Measurements from ENCODE around the gene GPR152.
"Not testable (repeated sequence)": the region's sequence is repeated elsewhere in the genome, so short reads cannot be mapped to it uniquely, and the experiment has no call there.

GPR152 gene

DNA sequence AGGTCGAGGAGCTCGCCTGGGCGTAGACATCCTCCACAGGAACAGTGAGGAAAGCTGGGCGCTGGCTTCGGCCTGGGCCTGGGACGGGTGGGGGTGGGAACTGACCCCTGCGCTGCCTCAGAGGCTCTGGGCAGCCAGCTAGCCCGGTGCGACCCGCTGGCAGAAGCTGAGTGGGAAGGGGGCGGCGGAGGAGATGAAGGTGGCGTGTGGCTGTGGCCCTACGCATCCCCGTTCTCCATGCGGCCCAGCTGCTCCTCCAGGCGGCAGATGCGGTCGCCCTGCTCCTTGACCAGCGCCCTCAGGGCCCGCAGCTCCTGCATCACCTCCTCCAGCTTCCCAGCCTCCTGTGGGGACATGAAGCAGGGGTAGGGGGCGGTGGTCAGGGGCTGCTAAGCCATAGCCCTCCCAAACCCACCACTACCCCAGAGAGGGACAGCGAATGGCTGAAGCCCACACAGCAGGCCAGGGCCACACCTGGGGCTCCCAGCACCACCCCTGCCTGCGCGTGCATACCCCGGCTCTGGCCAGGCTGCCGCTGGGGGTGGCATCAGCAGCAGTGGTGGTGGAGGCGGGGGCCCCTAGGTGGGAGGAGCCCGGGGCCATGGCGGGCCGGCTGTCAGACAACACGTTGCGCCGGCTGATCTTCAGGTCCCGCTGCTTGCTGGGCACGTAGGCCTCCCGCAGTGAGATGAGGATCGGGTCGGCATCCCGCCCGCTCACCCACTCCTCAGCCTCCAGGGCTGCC lies 14.2 kb downstream of the GPR152 start:
- DNase-seq, result no peak

DNA sequence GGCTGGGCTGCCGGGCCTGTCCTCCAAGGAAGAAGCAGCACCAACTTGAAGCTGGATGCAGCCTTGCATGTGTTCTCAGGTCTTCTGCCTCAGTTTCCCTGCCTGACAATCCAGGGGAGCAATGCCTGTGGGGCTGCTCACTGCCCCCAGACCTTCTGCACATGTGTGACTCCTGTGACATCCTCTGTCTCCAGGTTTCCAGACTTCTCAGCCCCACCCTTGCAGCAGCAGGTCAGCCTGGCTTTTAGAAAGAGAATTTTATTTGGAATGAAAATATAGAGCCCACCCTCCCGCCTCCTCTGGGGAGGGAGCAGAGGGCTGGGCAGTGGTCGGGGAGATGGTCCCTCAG lies 14.7 kb downstream of the GPR152 start:
- DNase-seq, result no peak

DNA sequence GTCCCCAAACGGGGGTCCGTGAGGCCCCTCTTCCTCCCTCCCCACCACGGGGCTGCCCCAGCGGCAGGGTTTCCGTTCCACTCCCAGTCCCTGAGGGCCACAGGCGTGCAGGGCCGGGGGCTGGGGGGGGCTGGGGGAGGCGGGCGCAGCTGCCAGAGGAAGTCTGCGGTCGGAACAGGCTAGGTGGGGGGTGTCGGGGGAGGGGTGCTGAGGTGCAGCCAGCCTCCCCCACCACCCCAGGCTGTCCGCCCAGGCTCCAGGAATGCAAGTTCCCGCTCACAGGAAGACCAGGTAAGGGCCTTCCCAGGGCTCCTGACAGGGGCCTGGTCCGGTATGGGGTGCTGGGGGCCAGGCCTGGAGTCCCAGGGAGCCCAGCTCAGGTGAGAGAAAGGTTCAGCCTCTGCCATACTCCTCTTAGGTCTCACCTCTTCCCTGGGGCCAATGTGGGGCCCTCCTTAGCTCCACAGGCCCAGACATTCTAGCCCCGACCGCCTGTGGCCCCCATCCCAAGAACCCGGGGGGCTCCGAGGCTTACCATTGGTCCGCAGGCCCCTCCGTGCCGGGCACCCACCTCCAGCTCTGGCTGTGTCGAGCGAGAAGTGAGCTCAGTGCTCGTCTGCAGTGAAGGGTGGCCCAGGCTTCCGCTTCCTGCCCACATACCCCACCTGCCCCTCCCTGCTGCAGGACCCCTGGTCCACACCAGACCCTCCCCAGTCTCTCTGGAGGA lies 15.3 kb downstream of the GPR152 start, which contains the start of gene PTPRCAP:
PTPRCAP (minus strand) TSS at position 601 of the 727 bp plus-strand sequence; CDS start at position 538, 63 bp downstream.
- no peak for DNase-seq

DNA sequence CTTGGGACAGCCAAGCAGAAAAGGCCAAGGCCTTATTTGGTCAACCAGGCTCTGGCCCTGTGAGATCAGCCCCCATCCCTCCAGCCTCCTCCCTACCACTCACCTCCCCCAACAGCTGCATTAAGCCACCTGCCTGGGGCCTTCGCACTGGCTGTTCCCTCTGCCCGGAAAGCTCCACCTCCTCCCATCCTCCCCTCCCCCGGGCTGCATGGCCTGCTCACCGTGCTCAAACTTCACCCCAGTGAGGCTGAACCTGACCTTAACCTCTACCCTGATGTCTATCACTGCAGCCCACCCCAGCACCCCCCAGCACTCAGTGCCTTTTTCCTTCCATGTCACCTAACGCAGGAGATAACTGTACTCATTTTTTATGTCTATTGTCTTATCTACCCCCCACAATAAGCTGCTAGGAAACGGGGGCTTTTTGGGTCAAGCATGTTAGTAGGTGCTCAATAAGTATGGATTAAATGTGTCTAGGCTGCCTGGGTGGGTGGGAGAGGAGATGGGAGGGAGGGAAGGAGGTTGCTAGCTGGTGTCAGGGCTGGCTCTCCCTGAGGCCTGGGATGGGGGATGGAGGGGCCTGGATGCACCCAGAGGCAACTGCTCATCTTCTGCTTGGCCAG lies 16.0 kb downstream of the GPR152 start:
- no peak for DNase-seq

DNA sequence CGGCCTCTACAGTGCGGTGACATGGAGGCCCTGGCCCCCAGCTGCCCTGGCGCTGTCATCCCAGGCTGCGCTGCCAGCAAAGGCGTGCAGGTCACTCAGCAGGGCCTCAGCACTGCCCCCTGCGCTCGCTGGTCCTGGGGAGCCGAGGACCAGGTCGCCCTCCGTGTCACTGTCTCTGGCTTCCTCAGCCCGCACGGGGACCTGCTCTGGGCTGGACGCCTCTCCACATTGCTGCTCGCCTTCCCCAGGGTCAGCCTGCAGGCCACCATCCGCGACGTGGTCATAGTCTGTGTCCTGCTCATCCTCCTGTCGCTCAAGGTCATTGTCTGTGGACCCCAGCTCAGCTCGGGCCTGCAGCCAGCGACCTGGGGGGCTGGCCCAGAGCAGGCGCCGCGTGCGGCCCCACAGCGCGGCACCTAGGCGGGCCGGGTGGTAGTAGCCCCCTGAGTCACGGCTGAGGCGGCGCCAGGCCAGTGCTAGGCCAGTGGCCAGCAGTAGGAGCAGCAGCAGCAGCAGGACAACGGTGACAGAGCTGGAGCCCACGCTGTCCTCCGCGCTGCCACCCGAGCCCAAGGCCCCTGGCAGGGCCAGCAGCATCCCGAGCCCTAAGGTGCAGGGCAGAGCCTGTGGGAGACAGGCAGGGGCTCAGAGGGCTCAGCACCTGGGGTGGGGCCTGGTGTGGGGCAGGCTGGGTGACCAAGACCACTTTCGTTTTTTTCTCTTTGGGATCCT lies 16.6 kb downstream of the GPR152 start:
- DNase-seq, result no peak

DNA sequence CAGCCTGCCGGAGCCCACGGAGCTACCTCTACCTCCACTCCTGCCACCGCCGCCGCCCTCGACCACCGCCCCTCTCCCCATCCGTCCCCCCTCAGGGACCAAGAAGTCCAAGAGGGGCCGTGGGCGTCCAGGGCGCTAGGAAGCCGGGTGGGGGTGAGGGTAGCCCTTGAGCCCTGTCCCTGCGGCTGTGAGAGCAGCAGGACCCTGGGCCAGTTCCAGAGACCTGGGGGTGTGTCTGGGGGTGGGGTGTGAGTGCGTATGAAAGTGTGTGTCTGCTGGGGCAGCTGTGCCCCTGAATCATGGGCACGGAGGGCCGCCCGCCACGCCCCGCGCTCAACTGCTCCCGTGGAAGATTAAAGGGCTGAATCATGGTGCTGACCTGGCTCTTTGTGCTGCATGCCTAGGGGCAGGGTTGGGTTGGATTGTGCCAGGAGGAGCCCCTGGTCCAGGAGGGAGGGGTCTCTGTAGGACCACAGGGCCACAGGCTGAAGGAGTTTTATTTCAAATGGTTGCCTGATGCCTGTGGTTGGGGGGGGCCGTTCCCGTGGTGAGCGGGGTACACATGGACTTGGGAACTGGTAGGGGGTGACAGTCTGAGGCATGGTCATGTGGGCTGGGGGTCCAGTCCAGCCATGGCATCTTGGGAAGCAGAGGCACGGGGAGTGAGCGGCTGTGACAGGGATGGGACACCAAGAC lies 17.4 kb downstream of the GPR152 start:
- DNase-seq, result no peak

DNA sequence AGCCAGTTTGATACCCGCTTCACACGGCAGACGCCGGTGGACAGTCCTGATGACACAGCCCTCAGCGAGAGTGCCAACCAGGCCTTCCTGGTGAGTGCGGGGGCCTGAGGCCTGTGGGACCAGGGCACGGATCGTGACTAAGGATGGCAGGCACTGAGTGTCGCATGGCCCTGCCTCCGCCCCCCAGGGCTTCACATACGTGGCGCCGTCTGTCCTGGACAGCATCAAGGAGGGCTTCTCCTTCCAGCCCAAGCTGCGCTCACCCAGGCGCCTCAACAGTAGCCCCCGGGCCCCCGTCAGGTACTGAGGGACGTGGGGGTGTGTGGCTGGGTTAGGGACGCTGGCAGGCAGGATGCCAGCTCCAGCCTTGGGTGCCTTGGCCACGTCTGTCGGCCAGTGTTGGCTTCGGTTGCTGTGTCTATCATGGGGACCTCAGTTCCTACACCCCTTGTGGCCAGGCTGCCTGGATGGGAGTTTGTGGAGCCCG lies 18.1 kb downstream of the GPR152 start:
- no peak for DNase-seq

DNA sequence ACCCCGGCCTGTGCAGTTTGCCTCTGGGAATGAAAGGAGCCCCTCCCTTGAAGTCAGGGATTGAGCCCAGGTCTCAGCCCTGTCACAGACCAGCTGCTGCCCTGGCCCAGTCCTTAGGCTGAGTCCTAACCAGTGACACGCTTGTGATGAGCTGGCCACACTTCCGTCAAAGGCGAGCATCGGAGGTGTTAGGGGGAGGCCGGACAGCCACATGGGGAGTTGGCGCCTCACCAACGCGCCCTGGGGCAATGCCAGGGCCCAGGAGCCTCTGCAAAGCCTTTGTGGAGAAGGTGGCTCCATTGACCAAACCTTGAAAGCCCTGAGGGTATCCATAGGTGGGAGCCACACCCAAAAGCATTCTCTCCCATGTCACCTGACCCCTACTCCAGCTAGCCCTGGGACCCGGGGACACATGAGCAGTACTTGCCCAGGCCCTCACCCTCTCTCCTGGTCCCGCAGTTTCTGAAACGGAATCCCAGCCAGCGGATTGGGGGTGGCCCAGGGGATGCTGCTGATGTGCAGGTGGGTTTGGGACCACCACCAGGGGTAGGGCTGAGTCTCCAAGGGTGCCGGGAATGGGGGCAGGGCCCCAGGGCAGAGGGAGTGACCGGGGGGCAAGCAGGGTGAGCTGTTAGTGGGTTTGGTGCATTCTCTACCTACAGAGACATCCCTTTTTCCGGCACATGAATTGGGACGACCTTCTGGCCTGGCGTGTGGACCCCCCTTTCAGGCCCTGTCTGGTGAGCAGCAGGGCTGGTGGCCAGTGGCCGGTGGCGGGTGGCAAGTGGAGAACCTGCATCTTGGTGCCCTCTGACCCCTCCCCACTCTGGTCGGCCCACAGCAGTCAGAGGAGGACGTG lies 18.8 kb downstream of the GPR152 start:
- no peak for DNase-seq

DNA sequence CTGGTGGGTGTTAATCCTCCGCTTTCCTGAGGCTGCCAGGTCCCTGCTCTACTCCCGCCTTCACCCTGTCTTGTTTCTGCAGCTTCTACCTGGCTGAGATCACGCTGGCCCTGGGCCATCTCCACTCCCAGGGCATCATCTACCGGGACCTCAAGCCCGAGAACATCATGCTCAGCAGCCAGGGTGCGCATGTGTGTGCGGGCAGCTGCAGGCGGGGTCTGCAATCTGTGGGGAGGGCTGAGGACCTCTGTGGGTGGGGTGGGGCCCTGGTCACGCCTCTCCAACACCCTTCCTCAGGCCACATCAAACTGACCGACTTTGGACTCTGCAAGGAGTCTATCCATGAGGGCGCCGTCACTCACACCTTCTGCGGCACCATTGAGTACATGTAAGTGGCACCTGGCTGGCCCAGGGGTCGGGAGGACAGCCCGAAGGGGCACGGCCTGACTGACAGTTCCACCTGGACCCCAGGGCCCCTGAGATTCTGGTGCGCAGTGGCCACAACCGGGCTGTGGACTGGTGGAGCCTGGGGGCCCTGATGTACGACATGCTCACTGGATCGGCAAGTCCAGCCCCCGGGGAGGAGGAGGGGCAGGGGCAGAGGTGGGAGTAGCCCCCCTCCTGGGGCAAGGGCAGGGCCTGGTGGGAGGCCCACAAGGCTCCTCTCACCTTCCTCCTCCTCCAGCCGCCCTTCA lies 19.7 kb downstream of the GPR152 start:
- DNase-seq, result no peak

DNA sequence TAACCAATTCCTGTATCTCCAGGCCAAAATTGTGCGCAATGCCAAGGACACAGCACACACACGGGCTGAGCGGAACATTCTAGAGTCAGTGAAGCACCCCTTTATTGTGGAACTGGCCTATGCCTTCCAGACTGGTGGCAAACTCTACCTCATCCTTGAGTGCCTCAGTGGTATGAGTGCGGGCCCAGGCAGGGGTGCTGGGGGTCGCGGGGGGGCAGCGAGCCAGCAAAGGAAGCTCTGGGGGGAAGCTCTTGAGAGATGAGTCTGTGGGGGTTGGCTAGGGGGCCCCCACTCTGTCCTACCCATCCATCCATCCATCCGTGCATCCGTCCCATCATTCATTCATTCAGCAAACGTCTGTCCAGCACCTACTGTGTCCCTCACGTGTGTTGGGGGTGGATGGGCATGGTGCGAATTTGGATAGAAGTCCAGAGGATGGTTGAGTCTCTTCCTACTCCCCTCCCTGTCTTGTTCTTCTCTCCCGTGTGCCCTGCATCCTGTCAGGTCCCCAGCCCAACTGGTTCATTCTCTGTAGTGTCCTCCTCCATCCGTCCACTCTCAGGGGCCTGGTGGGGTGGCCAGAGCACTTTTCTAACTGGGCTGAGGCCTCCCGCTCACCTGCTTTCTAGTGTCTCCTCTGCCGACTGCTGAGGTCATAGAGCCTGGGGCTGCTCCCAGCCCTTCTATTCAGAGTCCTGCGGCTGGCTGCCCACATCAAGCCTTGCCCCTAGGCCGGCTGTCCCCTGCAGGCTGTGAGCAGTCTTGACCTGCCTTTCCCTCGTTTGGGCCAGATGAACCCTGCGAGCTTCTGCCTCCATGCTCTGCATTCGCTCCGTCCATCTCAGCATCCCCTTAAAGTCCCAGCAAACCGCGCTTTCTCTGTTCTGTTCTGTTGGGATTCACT lies 20.9 kb downstream of the GPR152 start:
- no peak for DNase-seq

DNA sequence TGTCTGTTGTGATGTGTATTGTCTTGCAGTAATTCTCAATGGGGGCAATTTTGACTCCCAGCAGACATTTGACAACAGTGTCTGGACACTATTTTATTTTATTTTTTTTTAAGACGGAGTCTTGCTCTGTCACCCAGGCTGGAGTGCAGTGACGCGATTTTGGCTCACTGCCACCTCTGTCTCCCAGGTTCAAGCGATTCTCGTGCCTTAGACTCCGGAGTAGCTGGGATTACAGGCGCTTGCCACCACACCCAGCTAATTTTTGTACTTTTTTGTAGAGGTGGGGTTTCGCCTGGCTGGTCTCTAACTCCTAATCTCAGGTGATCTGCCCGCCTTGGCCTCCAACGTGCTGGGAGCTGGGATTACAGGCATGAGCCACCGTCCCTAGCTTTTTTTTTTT lies 22.8 kb downstream of the GPR152 start:
- no peak for DNase-seq

DNA sequence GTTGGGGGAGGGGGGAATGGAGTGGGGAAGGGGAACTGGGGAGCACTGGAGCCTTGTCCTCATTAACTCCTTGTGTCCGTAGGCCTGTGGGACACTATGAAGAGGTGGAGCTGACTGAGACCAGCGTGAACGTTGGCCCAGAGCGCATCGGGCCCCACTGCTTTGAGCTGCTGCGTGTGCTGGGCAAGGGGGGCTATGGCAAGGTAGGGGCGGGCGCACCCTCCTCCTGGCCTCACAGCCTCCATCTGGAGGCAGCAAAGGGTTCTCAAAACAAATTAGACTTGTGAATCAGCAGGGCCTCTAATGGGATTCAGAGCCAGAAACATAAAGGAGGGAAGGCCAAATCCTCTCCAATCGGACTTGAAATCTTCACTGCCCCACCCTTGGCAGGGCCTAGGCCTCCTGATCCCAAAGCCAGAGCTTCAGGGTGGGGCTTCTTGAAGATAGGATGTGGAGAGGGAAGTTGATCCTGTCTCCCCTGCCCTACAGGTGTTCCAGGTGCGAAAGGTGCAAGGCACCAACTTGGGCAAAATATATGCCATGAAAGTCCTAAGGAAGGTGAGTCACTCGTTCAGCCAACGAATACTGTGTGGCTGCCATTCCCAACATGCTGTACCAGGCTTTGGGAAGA lies 23.4 kb downstream of the GPR152 start:
- no peak for DNase-seq

DNA sequence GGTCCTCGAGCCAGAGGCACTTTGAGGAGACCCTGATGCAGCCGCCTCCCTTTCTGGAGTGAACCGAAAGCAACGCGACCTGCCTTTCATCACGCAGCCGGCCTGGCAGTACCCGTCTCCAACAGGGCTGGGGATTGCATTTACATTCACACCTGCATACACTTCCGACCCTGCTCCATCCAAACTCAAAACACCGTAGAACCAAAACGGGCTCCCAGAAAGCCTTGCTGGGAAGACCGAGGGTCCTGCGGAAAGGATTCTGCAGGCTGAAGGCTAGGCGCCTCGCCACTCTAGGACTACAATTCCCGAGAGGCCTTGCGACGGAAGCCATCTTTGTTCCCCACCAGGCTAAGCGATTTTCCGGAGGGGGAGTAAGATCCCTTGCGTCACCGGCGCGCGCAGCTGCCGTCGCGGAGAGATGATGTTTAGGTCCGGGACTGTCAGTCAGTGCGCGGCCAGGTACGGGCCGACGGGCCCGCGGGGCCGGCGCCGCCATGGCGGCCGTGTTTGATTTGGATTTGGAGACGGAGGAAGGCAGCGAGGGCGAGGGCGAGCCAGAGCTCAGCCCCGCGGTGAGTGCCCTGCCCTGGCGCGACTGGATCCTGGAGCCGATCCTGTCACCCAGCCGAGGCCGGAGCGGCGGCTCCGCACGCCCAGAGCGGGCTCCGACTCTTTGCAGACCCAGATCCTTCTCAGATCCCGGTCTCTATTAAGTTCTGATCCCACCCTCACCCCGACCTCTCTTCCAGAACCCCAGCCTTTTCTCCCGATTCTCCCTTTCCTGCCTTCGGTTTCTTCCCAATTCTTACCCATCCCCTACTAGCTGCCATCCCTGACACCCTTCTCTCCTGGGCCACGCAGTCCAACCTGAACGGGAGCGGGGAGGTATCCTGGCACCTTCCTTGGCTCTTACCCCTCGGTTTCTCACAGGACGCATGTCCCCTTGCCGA lies 24.2 kb downstream of the GPR152 start, which contains the start of gene RPS6KB2:
RPS6KB2 (plus strand) TSS at position 443 of the 950 bp plus-strand sequence; CDS start at position 495, 52 bp downstream.
- DNase-seq, result peak; percentile 76

DNA sequence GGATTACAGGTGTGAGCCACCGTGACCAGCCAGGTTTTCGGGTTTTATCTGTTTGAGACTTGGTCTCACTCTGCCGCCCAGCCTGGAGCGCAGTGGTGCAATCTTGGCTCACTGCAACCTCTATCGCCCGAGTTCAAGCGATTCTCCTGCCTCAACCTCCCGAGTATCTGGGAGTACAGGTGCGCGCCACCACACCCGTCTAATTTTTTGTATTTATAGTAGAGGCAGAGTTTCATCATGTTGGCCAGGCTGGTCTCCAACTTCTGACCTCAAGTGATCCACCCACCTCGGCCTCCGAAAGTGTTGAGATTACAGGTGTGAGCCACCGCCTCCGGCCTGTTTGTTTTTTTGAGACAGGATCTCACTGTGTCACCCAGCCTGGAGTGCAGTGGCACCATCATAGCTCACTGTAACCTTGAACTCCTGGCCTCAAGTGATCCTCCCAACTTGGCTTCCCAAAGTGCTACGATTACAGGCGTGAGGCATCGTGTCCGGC lies 25.1 kb downstream of the GPR152 start:
- DNase-seq, result not testable (repeated sequence)

DNA sequence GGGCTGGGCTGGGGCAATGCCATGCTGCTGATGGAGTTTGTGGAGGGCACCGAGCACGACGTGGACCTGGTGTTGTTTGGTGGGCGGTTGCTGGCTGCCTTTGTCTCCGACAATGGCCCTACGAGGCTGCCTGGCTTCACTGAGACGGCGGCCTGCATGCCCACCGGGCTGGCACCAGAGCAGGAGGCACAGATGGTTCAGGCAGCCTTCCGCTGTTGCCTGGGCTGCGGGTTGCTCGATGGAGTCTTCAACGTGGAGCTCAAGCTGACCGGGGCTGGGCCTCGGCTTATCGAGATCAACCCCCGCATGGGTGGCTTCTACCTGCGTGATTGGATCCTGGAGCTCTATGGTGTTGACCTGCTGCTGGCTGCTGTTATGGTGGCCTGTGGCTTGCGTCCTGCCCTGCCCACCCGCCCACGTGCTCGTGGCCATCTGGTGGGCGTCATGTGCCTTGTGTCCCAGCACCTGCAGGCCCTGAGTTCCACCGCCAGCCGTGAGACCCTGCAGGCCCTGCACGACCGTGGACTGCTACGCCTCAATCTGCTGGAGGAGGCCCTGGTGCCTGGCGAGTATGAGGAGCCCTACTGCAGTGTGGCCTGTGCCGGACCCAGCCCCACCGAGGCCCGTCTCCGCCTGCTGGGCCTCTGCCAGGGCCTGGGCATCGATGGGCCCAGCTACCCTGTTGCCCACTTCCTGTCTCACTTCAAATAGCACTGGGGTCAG lies 28.5 kb downstream of the GPR152 start:
- DNase-seq, result no peak

DNA sequence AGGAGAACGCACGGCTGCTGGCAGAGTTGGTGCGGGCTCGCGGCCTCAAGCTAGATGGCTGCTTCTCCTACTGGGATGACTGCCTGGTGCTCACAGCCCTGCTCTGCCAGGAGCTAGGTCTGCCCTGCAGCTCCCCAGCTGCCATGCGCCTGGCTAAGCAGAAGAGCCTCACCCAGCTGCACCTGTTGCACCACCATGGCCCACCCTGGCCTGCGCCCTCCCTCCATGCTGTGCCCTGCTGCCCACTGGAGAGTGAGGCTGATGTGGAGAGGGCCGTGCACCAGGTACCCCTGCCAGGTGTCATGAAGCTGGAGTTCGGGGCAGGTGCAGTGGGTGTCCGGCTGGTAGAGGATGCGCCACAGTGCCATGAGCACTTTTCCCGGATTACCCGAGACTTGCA lies 29.1 kb downstream of the GPR152 start:
- no peak for DNase-seq

DNA sequence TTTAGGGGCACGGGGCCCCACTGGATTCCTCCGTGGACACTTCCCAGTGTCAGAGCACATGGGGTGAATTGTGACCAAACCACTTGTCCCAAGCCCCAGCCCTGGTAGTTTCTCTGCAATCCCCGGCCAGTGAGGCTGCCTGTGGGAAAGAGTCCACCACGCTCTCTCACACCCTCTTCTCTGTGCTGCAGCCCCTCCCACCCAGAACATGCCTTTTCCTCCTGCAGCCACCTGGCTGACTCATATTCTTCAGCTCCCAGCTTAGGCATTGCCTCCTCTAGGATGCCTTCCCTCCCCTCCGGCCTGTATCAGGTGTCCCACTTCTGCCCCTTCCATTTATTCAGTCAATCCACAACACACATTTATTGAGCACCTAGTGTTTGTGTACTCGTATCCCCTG lies 29.6 kb downstream of the GPR152 start:
- no peak for DNase-seq

All from DMS 273 treated with DMSO at 0.1 percent for 48 hours (cell line).